ENCODE data around the gene PPRC1.

The PPRC1 gene

DNA sequence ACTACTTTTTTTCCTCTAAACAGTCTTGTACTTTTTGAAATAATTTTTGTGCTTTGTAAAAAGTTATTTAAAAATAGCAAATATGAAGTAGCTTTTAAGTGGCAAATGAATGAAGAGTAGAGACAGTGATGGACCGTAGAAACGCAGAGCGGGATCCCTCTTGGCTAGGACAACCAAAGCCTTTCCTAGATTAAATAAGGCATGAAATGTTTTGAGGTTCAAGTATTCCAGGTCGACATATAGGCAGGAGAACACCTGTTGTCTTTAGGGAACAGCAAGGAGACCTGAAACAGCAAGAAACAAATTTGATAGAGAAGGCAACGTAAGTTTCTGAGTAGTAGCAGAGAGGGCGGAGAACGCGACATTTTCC lies 662 bp upstream of the PPRC1 start:
- H3K4me1 ChIP-seq (ENCODE audit: insufficient read depth, low read length, severe bottlenecking) = peaks cover 28% of the 10 kb centered on the region
- H3K36me3 ChIP-seq (ENCODE audit: insufficient read depth, low read length) = no peaks in the 10 kb centered on the region; the same call in 1 of the 2 replicates
- peak overlapping the region; percentile 99 for H3K4me2 ChIP-seq (ENCODE audit: low read length)
- peak overlapping the region; percentile 91 for H3K4me3 ChIP-seq (ENCODE audit: low read depth, low read length, poor library complexity, severe bottlenecking)
- no peaks in the 10 kb centered on the region for H4K20me1 ChIP-seq (ENCODE audit: insufficient read depth, low read length)
- H3K79me2 ChIP-seq (ENCODE audit: insufficient read depth, low read length) = peaks cover 40% of the 10 kb centered on the region
- no peak for TF ChIP-seq EZH2 (IDR thresholded peaks at IDR 0.05; ENCODE audit: borderline replicate concordance, low read length)
- TF ChIP-seq, protein P1, sequence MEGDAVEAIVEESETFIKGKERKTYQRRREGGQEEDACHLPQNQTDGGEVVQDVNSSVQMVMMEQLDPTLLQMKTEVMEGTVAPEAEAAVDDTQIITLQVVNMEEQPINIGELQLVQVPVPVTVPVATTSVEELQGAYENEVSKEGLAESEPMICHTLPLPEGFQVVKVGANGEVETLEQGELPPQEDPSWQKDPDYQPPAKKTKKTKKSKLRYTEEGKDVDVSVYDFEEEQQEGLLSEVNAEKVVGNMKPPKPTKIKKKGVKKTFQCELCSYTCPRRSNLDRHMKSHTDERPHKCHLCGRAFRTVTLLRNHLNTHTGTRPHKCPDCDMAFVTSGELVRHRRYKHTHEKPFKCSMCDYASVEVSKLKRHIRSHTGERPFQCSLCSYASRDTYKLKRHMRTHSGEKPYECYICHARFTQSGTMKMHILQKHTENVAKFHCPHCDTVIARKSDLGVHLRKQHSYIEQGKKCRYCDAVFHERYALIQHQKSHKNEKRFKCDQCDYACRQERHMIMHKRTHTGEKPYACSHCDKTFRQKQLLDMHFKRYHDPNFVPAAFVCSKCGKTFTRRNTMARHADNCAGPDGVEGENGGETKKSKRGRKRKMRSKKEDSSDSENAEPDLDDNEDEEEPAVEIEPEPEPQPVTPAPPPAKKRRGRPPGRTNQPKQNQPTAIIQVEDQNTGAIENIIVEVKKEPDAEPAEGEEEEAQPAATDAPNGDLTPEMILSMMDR (IDR thresholded peaks at IDR 0.05; ENCODE audit: low read length) = no peak
- no peak overlapping the region for H3K27ac ChIP-seq (ENCODE audit: low read depth, low read length, poor library complexity, severe bottlenecking)
- no peaks in the 10 kb centered on the region for H3F3A ChIP-seq (ENCODE audit: insufficient read depth, low read length)
- no peaks in the 10 kb centered on the region for H3K27me3 ChIP-seq (ENCODE audit: insufficient read depth, low read length)
- no peaks in the 10 kb centered on the region for H3K9me2 ChIP-seq (ENCODE audit: low read depth, low read length)
- peak overlapping the region; percentile 82 for H3K9ac ChIP-seq (ENCODE audit: low read length)
- H2AFZ ChIP-seq (ENCODE audit: low read length) = peak overlapping the region; percentile 98
- H3K9me3 ChIP-seq (ENCODE audit: low read length) = no peaks in the 10 kb centered on the region

DNA sequence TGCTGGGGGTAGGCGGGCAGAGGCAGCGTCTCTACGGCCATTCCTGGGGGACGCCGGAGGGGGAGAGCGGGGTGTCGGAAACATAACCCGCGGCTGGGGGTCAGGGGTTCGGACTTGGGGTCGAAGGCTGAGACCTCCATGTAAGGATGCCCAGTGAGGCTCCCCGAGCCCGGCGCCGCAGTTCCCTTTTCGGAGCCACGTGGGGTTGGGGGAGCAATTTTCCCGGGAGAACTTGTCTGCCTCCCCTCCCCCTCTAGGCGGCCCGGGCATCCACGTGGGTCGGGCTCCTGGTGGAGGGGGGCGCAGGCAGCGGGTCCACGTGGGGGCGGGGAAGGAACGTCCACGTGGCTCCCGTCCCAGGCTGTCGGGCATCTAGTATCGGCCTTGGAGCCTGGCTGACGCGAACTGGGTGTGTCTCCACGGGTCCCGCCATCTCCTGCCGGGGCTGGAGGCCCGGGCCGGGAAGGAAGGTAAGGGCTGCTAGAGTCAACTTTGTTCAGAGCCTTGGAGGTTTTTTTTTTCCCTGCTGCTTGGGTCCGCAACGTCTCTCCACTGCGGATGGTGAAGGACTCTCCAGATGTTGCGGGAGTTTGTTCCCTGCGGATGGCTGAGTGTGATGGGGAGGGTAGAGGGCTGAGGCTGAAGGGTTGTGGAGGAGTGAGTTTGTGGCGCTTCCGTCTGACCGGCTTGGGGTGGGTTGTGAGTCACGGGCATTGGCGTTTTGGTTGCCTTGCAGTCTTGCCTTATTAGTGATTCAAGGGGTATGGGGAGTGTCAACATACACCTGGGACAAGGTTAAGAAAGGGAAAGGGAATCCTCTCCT lies 744 bp downstream of the PPRC1 start:
- Histone ChIP-seq H3K9ac (ENCODE audit: low read length) (peak overlapping the region; percentile 82), H3K36me3 (ENCODE audit: insufficient read depth, low read length) (peaks cover 13% of the 10 kb centered on the region), H3K4me3 (ENCODE audit: low read depth, low read length, poor library complexity, severe bottlenecking) (peak overlapping the region; percentile 91), H3K4me2 (ENCODE audit: low read length) (peak overlapping the region; percentile 99), H3K79me2 (ENCODE audit: insufficient read depth, low read length) (peaks cover 40% of the 10 kb centered on the region), H2AFZ (ENCODE audit: low read length) (no peak overlapping the region), H4K20me1 (ENCODE audit: insufficient read depth, low read length) (no peaks in the 10 kb centered on the region), H3K4me1 (ENCODE audit: insufficient read depth, low read length, severe bottlenecking) (peaks cover 28% of the 10 kb centered on the region), H3K27me3 (ENCODE audit: insufficient read depth, low read length) (no peaks in the 10 kb centered on the region), H3K9me2 (ENCODE audit: low read depth, low read length) (no peaks in the 10 kb centered on the region), H3F3A (ENCODE audit: insufficient read depth, low read length) (no peaks in the 10 kb centered on the region), H3K27ac (ENCODE audit: low read depth, low read length, poor library complexity, severe bottlenecking) (peak overlapping the region; percentile 38), H3K9me3 (ENCODE audit: low read length) (no peaks in the 10 kb centered on the region)
- TF ChIP-seq, protein P1 (IDR thresholded peaks at IDR 0.05; ENCODE audit: low read length) = no peak
- no peak for TF ChIP-seq EZH2 (IDR thresholded peaks at IDR 0.05; ENCODE audit: borderline replicate concordance, low read length)

DNA sequence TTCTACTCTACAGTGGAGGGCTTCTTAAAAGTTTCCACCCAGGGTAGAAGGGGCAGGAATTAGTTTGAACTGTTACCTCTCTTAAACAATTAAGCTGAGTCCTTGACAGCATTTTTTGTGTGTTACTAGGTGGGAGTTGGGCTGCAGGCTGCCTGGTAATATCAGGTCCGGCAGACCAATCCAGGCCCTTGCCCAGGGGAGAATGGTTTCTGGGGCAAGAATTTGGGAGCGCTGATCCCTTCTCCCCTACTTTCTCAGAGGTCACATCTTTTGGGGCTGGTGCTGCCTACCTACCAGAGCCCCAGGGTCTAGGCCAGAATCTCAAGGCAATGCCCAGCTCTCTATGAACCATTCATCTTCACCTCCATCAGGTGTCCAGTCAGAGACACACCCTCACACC lies 1.6 kb downstream of the PPRC1 start:
- Histone ChIP-seq H3K4me2 (ENCODE audit: low read length) (peak overlapping the region; percentile 99), H2AFZ (ENCODE audit: low read length) (no peak overlapping the region), H3K9me3 (ENCODE audit: low read length) (no peaks in the 10 kb centered on the region), H3K4me1 (ENCODE audit: insufficient read depth, low read length, severe bottlenecking) (peaks cover 28% of the 10 kb centered on the region), H3K9me2 (ENCODE audit: low read depth, low read length) (no peaks in the 10 kb centered on the region), H3K79me2 (ENCODE audit: insufficient read depth, low read length) (peaks cover 40% of the 10 kb centered on the region), H3K4me3 (ENCODE audit: low read depth, low read length, poor library complexity, severe bottlenecking) (peak overlapping the region; percentile 91), H3K36me3 (ENCODE audit: insufficient read depth, low read length) (peaks cover 21% of the 10 kb centered on the region), H4K20me1 (ENCODE audit: insufficient read depth, low read length) (no peaks in the 10 kb centered on the region), H3K27me3 (ENCODE audit: insufficient read depth, low read length) (no peaks in the 10 kb centered on the region), H3K27ac (ENCODE audit: low read depth, low read length, poor library complexity, severe bottlenecking) (peak overlapping the region; percentile 38), H3K9ac (ENCODE audit: low read length) (peak overlapping the region; percentile 82), H3F3A (ENCODE audit: insufficient read depth, low read length) (no peaks in the 10 kb centered on the region)
- TF ChIP-seq EZH2 (IDR thresholded peaks at IDR 0.05; ENCODE audit: borderline replicate concordance, low read length) = no peak
- TF ChIP-seq, protein P1 (IDR thresholded peaks at IDR 0.05; ENCODE audit: low read length) = no peak
